Spleen (tissue), 7 donors: ENCODE data around the gene PRR11.

Experiments
- POLR2A ChIP-seq, 3 donors: fragments of 450-650 bp; IDR thresholded peaks; one replicate each; pipeline ENCODE4 v1.5.1; 2017; ENCODE audit warnings: antibody characterized with exemption in 3 of 3, mild to moderate bottlenecking in 1 of 3
- POLR2AphosphoS5 ChIP-seq, 3 donors: sonication (generic); formaldehyde crosslinking; IDR thresholded peaks; one replicate each; pipeline ENCODE4 v1.5.1; 2017; ENCODE audit warnings: antibody characterized with exemption in 3 of 3
- TF ChIP-seq, protein P1 (sequence below), 11 experiments: fragments of 200-600 bp in 7 of 11; fragments of 450-650 bp in 4 of 11; sonication (generic) in 4 of 11; IDR thresholded peaks in 8 of 11; conservative IDR thresholded peaks in 3 of 11; 1 replicate in 7 of 11; 2 replicates in 4 of 11; pipeline versions ENCODE4 v1.4.0 to v1.8.0; 2016 to 2021; ENCODE audit warnings: antibody characterized with exemption in 11 of 11, inconsistent platforms in 4 of 11, mild to moderate bottlenecking in 1 of 11
- donor health status: DM: no; HTN: no; CAD: no; lungs with moderate emphysema.
- donor health status: DM: no; HTN: no; CAD: no.
- donor health status: DM: no; HTN: no; CAD: no.

DNA sequence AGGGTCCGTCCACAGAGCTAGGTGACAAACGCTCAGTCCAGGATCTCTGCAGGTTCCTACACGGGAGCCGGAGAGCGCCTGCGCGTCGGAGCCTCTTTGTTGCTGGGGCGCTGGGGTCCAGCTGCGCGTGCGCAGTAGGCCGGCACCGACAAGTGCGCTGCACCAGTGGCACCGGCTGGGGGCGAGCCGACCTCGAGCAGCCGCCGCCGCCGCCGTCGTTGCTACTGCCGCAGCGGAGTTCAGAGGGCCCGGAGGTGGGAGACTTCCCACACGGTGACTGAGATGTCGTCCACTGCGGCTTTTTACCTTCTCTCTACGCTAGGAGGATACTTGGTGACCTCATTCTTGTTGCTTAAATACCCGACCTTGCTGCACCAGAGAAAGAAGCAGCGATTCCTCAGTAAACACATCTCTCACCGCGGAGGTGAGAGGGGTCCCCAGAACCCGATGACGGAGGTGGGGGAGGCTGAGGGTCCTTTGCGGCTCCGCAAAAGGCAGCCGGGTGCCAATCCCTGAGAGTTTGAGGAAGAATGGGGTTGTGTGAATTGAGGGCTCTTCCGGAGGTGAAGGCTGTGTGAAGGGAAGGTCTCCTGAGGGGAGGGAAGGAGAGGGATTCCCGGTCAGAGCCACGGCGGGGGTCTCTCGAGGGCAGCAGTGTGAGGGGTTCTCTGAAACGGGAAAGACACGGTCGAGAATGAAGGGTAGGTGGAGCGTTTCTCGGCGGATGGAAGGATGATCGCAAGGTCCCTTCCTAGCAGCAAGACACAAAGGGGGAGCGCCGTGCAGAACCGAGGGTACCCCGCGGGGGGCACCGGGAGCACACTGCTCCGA, 65.0 kb downstream of the PRR11 start, which contains the start of gene GDPD1:
- peak in 1 of 3 donors; percentile 20 for TF ChIP-seq POLR2A (IDR thresholded peaks at IDR 0.05)
- TF ChIP-seq, protein P1, sequence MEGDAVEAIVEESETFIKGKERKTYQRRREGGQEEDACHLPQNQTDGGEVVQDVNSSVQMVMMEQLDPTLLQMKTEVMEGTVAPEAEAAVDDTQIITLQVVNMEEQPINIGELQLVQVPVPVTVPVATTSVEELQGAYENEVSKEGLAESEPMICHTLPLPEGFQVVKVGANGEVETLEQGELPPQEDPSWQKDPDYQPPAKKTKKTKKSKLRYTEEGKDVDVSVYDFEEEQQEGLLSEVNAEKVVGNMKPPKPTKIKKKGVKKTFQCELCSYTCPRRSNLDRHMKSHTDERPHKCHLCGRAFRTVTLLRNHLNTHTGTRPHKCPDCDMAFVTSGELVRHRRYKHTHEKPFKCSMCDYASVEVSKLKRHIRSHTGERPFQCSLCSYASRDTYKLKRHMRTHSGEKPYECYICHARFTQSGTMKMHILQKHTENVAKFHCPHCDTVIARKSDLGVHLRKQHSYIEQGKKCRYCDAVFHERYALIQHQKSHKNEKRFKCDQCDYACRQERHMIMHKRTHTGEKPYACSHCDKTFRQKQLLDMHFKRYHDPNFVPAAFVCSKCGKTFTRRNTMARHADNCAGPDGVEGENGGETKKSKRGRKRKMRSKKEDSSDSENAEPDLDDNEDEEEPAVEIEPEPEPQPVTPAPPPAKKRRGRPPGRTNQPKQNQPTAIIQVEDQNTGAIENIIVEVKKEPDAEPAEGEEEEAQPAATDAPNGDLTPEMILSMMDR (IDR thresholded peaks at IDR 0.05 in 8 of 11, conservative IDR thresholded peaks at IDR 0.05 in 3 of 11) = peak in 10 of 11 experiments; percentile 66 to 90 (median 79)
- peak; percentile 80 to 90 (median 86) for TF ChIP-seq POLR2AphosphoS5 (IDR thresholded peaks at IDR 0.05)
